HL-60 (cell line): Measurements from ENCODE around the gene TMEM59L.

Source experiments
- CTCF ChIP-seq: IDR thresholded peaks from one replicate; pipeline ENCODE4 v1.5.1; 2011; ENCODE audit warnings: low read length, control low read depth, inconsistent platforms; ENCODE audit not compliant: insufficient read depth
- GABPA ChIP-seq: IDR thresholded peaks from 2 replicates; pipeline ENCODE4 v1.6.1; 2012; ENCODE audit warnings: low read depth
- POLR2AphosphoS5 ChIP-seq: IDR thresholded peaks from 2 replicates; pipeline ENCODE4 v1.6.1; 2012; ENCODE audit warnings: low read depth
- SPI1 ChIP-seq: IDR thresholded peaks from 2 replicates; pipeline ENCODE4 v1.6.1; 2012; ENCODE audit warnings: low read depth, mild to moderate bottlenecking, borderline replicate concordance
- TF ChIP-seq, protein P1 (sequence below): IDR thresholded peaks from 2 replicates; pipeline ENCODE4 v1.6.1; 2012; ENCODE audit warnings: low read depth; ENCODE audit not compliant: insufficient replicate concordance

GRCh38 chr19:18597809-18598660 is 14.6 kb upstream of the TMEM59L start:
- TF ChIP-seq CTCF: no peak
- TF ChIP-seq, protein P1, sequence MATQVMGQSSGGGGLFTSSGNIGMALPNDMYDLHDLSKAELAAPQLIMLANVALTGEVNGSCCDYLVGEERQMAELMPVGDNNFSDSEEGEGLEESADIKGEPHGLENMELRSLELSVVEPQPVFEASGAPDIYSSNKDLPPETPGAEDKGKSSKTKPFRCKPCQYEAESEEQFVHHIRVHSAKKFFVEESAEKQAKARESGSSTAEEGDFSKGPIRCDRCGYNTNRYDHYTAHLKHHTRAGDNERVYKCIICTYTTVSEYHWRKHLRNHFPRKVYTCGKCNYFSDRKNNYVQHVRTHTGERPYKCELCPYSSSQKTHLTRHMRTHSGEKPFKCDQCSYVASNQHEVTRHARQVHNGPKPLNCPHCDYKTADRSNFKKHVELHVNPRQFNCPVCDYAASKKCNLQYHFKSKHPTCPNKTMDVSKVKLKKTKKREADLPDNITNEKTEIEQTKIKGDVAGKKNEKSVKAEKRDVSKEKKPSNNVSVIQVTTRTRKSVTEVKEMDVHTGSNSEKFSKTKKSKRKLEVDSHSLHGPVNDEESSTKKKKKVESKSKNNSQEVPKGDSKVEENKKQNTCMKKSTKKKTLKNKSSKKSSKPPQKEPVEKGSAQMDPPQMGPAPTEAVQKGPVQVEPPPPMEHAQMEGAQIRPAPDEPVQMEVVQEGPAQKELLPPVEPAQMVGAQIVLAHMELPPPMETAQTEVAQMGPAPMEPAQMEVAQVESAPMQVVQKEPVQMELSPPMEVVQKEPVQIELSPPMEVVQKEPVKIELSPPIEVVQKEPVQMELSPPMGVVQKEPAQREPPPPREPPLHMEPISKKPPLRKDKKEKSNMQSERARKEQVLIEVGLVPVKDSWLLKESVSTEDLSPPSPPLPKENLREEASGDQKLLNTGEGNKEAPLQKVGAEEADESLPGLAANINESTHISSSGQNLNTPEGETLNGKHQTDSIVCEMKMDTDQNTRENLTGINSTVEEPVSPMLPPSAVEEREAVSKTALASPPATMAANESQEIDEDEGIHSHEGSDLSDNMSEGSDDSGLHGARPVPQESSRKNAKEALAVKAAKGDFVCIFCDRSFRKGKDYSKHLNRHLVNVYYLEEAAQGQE: no peak
- no peak for TF ChIP-seq GABPA
- TF ChIP-seq POLR2AphosphoS5: no peak
- TF ChIP-seq SPI1: no peak
